ENCODE results near the gene PDSS2.
"Not testable (repeated sequence)": the region's sequence is repeated elsewhere in the genome, so short reads cannot be mapped to it uniquely, and the experiment has no call there.

The PDSS2 gene

DNA sequence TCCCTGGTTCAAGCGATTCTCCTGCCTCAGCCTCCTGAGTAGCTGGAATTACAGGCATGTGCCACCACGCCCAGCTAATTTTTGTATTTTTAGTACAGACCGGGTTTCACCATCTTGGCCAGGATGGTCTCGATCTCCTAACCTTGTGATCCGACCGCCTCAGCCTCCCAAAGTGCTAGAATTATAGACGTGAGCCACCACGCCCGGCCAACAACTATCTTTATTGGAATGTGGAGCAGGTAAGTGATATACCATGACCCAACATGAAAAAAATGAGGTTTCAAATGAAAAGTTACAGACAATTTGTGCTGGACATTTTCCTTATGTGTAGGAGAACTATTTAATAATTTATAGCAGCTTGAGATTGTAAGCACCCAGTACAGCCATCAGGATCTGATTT is 340.8 kb downstream of the PDSS2 start:
- DNase-seq (ENCODE audit: low read depth) = not testable (repeated sequence)

DNA sequence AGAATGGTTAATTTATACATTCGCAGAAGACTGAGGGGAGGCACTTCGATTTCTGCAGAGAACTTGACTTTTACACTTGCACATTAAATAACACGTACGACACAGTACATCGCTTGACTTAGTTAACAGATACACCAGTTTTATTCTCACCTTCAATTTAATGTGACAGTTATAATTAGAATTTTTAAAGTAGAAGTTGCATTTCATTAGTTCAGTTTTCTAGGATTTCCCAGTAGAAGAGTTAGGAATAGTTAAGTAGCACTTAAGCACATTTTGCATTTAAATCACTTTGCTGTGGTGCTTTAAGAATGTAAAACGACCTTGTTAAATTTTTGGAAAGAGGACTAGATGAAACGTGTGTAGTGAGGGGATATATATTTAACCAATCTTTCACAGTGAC is 342.4 kb downstream of the PDSS2 start:
- DNase-seq (ENCODE audit: low read depth) = no peak

DNA sequence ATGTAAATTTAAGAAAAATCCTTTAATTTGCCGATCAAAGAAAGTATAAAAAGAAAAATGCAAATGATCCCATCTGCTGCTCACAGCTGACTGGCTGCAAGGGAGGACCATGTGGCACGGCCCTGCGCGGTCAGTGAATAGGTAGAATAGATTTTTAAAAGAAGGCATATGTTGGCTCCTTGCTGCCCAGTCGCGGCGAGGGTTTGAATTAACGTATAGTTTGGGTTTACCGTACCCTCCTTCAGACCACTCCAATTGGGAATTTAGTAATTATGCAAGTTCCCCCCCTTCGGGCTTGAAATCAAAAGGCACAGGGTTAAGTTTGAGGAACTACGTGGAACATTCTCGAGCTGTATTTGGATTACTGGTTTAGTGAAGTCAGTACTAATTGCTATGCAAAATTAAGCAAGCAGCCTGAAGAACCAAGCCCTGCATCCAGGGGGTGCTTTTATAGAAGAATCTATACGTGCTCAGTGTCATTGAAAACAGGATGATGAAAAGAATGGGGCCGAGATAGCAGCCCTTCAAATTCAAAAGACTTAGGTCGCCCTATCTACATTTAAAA is 343.0 kb downstream of the PDSS2 start:
- DNase-seq (ENCODE audit: low read depth) = no peak

DNA sequence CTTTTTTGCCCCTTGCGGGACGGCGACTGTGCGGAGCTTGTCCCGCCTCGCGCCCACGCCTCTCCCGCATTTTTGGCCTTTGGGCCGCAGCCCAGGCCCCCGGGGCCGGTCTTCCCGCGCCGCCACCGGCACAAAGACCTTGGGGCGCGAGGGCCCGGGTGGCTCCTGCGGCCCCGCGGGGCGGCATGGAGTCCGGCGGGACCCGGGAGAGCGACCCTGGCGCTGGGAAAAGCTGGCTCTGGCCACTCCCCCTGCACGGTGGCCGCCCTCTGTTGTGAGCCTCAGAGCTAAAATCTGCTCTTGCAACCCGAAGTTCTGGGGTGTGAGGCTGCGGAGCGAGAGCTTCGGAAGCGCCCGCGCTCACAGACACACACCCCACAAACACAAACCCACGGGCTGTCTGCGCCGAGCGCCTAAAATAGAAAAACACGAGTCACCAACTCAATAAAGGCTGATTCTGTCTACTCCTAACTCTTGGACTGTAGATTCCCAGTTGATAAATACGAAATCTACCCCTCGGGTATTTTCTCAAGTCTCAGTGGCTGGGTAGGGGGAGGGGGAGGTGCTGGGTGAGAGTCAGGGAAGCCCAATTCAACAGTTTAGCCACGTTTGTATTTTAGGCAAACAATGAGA is 343.6 kb downstream of the PDSS2 start:
- no peak for DNase-seq (ENCODE audit: low read depth)

DNA sequence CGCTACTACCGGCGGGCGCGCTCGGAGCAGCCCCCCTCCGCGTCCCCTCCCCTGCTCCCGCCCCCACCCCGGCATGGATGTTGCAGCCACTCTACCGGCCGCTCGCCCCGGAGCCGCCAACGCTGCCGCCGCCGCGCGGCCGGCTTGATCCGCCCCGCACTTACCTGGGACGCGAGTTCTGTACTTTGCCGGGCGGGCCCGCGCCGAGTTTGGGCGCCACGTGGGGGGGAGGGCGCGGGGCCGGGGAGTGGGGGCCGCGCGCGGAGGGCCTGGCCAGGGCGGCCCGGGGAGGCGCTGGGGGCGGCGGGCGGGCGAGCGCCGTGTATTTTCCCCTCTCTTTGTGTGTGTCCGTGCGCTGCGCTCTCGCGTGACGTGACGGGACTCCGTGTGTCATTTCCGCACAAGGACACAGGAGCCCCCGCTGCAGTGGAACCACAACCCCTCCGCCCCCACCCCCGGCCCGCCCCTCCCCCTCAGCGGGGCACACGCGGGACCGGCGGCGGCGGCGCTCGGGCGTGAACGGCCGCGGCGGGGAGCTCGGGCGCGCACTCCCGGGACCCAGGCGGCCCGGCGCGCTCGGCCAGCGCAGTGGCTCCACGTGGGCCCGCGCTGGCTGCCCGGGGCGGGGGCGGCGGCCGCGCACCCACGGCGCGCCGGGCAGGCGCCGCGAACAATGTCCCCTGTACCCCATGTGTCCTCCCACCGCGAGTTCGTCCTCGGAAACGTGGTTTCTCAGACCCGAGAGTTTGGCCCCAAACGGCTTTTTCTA is 344.3 kb downstream of the PDSS2 start, which contains the start of gene BEND3:
BEND3 (minus strand) TSS at position 590 of the 769 bp plus-strand sequence. CDS start 16,230 bp downstream, outside the sequence.
- DNase-seq (ENCODE audit: low read depth) = no peak

DNA sequence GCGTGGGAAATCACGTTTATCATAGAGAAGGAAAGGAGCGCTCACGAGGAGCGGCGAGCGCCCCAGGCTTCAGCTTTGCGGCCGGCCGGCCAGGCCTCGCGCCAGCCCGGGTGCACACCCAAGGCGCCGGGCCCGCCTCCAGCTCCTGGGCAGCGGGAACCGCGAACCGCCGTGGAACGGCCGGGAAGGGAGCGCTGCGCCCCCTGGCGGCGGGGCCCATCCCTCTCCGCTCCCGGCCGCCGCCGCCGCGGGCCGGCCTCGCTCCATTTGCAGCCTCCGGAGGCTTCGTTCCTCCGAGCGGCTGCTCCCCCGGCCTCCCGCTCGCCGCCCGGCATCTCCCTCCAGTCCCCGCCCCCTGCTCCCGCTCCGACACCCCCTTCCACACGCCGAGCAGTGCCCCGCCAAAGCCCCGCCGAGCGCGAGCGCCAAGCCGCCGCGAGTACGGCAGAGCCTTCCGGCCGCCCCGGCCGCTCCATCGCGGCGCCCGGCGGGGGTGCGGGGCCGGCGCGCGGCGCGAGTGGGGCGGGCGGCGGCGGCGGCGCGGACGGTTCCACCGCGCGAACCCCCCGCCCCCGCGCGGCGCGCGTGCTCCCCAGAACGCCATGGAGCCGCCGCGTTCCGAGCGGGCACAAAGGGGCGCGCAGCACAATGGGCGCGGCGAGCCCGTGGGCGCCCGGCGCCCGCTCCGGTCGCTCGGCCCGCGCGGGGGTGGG is 345.0 kb downstream of the PDSS2 start:
- DNase-seq (ENCODE audit: low read depth) = peak; percentile 27

DNA sequence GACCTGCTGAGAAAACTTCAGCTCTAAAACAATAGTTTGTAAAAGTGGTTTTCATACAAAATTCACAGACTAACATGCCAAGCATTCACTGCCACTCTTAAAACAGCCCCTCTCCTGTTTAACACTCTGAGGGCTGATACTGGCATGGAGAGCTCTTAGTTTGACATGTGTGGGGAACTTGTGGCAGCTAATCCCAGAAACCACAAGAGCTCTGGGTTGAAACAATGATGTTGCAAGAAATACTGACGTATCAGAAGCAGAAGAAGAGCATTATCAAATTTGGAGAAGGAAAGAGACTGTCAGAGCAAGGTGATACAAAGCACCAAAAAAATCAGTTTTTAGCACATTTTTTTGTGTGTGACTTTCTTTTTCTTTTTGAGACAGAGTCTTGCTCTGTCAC is 349.2 kb downstream of the PDSS2 start:
- DNase-seq (ENCODE audit: low read depth) = no peak

DNA sequence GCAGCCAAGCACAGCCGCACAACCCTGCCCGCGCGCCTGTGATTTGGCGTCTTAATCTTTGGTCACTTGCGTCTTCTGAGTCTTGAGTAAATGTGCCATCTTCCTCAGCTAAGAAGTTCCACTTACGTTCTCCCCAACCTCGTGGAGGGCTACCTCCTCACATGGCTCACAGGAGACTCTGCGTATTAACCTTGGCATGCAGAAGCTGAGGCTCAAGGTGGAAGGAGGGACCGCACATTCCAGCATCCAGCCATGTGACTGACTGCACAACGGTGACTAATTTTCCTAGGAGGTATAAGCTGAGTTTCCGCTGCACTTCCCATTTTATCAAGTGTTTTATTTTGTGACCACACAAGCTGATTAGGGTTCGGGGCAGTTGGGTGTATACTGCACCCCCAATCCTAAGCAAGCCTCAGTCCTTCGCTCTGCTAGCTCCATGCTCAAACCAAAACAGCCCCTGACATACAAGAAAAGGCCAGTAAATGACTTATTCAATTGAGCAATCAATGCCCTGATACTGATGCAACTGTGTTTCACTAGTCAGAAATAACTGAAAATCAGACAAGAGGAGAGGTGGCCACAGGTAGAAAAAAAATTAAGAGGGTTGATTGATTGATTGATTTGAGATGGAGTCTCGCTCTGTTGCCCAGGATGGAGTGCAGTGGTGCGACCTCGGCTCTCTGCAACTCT is 351.0 kb downstream of the PDSS2 start:
- DNase-seq (ENCODE audit: low read depth) = no peak

DNA sequence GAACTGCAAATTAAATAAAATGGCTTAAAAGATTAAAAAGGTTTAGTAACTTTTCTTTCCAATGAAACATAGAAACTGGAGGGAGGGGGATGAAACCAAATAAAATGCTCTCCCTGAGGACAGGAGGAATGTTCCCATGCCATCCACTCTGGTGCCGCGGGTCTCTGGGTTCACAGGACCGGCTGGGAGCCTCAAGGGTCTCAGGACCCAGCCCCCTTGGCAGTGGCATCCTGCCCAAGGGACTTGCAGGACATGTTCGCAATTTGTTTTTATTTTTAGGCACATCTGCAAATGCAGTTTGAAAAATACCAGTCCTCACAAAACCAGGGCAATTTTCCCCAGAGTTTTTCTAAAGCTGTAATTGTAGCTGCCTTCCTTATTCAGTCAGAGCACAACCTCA is 351.6 kb downstream of the PDSS2 start:
- no peak for DNase-seq (ENCODE audit: low read depth)

DNA sequence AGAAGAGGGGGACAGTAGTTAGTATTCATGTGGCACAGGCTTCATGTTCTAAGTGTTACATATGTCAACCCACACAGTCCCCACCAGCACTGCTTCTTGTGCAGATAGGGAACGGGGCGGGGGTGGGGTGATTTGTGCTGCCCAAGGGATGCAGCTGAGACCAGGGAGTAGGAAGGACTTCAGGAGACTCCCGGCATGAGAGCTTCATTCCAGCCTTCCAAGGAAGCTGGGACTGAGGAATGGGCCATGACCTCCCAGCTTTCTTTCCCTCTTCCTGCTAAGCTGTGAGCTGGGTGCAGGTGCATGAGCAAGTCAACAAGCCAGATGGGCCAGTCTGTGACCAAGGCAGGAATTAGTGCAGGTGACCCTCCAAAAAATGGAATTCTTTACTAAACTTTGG is 353.2 kb downstream of the PDSS2 start:
- DNase-seq (ENCODE audit: low read depth) = no peak

DNA sequence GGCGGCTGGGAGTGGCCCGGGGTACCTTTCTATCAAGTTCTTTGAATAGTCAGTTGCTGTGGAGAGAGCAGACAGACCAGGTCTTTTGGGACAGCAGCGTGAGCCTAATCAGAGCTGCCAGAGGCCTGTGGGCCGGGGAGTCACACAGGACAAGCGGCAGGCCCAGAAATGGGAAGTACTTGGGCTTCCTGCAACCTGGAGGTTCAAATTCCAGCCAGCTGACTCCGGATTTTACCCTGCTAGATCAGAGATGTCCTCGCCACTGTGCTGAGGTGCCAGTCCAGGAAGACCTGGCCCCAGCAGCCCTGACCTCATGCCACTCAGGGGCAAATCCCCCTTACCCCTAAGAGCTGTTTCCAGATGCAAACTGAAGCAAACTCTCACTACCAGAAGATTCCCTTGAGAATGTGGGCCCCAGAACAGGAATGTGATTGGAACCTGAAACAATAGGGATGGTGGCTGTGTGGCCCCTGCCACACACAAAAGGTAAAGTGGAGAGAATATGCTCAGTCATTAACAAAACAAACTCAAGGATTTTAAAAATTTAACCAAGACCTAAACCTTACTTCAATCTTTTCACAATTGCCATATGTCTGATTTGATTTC is 353.8 kb downstream of the PDSS2 start:
- DNase-seq (ENCODE audit: low read depth) = no peak

DNA sequence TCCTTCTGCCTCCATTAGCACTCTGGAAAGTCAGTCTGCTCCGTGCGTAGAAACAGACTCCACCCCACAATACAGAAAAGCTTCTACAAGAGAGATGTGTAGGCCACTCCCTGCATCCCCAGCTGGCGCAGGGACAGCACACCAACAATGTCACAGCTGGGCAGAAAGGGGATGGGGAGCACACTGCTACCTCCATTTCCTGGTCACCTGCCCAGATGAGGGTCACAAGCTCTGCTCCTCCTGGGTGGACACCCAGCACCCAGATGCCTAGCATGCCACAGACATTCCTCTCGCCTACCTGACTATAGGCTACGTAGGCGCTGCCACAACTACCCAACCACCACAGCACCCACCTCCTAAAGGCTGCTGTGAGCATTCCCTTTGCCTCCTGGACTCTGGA is 356.3 kb downstream of the PDSS2 start:
- no peak for DNase-seq (ENCODE audit: low read depth)

Measured in GM04503 (cell line).